Adrenal gland (tissue), 12 donors: Measurements from ENCODE around the gene SDHAF1. TPM values are rescaled to one million over a fixed set of nuclear protein-coding genes. Genes with fewer than 3 reads are reported as not detected.

Experiments
- DNase-seq, 7 donors: peaks; one replicate each; pipeline ENCODE4 v3.0.0-alpha.2; 2019 to 2020
- H3K27ac ChIP-seq, 5 donors: fragments of 200-600 bp; sonication (generic) in 4 of 5; 1 replicate in 3 of 5; 2 replicates in 2 of 5; pipeline versions ENCODE4 v1.5.1 to v1.8.0; 2016 to 2020; ENCODE audit warnings: mild to moderate bottlenecking in 1 of 5
- H3K27me3 ChIP-seq: fragments of 200-600 bp; 2 replicates; pipeline ENCODE4 v1.8.0; 2021
- H3K36me3 ChIP-seq, 2 donors: fragments of 200-600 bp; replicated peaks in 1 of 2; 1 replicate in 1 of 2; 2 replicates in 1 of 2; pipeline versions ENCODE4 v1.5.1 to v1.8.0; 2018 to 2022
- H3K4me1 ChIP-seq, 2 donors: fragments of 200-600 bp; replicated peaks in 1 of 2; 1 replicate in 1 of 2; 2 replicates in 1 of 2; pipeline versions ENCODE4 v1.5.1 to v1.8.0; 2018 to 2021
- H3K4me3 ChIP-seq, 4 donors: fragments of 200-600 bp; sonication (generic) in 3 of 4; one replicate each; pipeline ENCODE4 v1.5.1; 2016 to 2018
- H3K9me3 ChIP-seq, 3 donors: fragments of 200-600 bp; sonication (generic) in 1 of 3; replicated peaks in 1 of 3; 1 replicate in 2 of 3; 2 replicates in 1 of 3; pipeline versions ENCODE4 v1.5.1 to v1.8.0; 2016 to 2021
- POLR2A ChIP-seq, 2 donors: fragments of 450-650 bp; IDR thresholded peaks; one replicate each; pipeline ENCODE4 v1.6.1; 2017; ENCODE audit warnings: antibody characterized with exemption in 2 of 2, mild to moderate bottlenecking in 2 of 2, moderate library complexity in 1 of 2
- WGBS, 4 donors: extraction: QIAGEN DNeasy Blood & Tissue Kit in 2 of 4; methylation state at CpG; one replicate each; pipeline versions ENCODE4 v1.1.5 to v1.1.7; 2013 to 2017; 5-methylcytosine and 5-hydroxymethylcytosine counted together
- intact Hi-C, 2 donors: fragments of 100-400 bp; cut with DNase I; formaldehyde crosslinking; loops; one replicate each; pipeline versions ENCODE4 v1.14.1 to v1.15.0; 2022 to 2023
- polyA plus RNA-seq, 3 donors: library from polyadenylated mRNA; stranded (reverse); fragments of 200-250 nt in 2 of 3; fragments of 350-450 nt in 1 of 3; fragmentation: Illumina TruSeq in 1 of 3; extraction: RNeasy Lipid Tissue Mini Kit (QIAGEN cat#74804) in 1 of 3; gene quantifications; one replicate each; pipeline ENCODE4 v1.2.3, GENCODE V29; 2013 to 2014
- total RNA-seq, 9 donors: library from RNA; depleted of rRNA in 4 of 9; stranded (reverse); fragments of >200 nt in 4 of 9; fragments of 120-200 nt in 1 of 9; fragmentation: NEBNext Ultra II Directional in 1 of 9; extraction: Animal tissue kit (Norgen Biotek cat#: 25700) in 1 of 9; gene quantifications; one replicate each; pipeline versions ENCODE4 v1.1.0 to v1.2.4, GENCODE V29; 2013 to 2023
- TF ChIP-seq, protein P1 (sequence below), 6 experiments: fragments of 450-650 bp in 4 of 6; fragments of 200-600 bp in 2 of 6; sonication (generic) in 1 of 6; IDR thresholded peaks; 1 replicate in 5 of 6; 2 replicates in 1 of 6; pipeline versions ENCODE4 v1.5.1 to v1.8.0; 2016 to 2021; ENCODE audit warnings: antibody characterized with exemption in 6 of 6, mild to moderate bottlenecking in 2 of 6, moderate library complexity in 1 of 6
- donor health status: healthy with polysubstance abuse.
- donor health status: Bipolar disorder and iron deficiency.
- donor health status: DM: yes; HTN: yes; CAD: no.
- donor health status: DM: no; HTN: no; CAD: no.
- donor health status: DM: no; HTN: no; CAD: no.
- donor health status: DM: yes; HTN: yes; CAD: no.

Gene SDHAF1
- total and polyA plus RNA-seq, 12 donors, result 13.7 to 68.9 (median 23.3) TPM

GRCh38 chr19:35959968-35960320 is 35.0 kb upstream of the SDHAF1 start:
- no peaks in the 10 kb centered on the region for H3K9me3 ChIP-seq
- no peak overlapping the region for H3K4me3 ChIP-seq
- DNase-seq, result no peak
- peaks cover 0 to 8% of the 10 kb centered on the region in 2 donors for H3K4me1 ChIP-seq
- TF ChIP-seq, protein P1, sequence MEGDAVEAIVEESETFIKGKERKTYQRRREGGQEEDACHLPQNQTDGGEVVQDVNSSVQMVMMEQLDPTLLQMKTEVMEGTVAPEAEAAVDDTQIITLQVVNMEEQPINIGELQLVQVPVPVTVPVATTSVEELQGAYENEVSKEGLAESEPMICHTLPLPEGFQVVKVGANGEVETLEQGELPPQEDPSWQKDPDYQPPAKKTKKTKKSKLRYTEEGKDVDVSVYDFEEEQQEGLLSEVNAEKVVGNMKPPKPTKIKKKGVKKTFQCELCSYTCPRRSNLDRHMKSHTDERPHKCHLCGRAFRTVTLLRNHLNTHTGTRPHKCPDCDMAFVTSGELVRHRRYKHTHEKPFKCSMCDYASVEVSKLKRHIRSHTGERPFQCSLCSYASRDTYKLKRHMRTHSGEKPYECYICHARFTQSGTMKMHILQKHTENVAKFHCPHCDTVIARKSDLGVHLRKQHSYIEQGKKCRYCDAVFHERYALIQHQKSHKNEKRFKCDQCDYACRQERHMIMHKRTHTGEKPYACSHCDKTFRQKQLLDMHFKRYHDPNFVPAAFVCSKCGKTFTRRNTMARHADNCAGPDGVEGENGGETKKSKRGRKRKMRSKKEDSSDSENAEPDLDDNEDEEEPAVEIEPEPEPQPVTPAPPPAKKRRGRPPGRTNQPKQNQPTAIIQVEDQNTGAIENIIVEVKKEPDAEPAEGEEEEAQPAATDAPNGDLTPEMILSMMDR (IDR thresholded peaks at IDR 0.05), result no peak
- TF ChIP-seq POLR2A (IDR thresholded peaks at IDR 0.05), result no peak
- intact Hi-C loops, result no loop called here
- H3K27me3 ChIP-seq, result peaks cover 25% of the 10 kb centered on the region
- WGBS, 4 donors, result 17 to 44% (median 39%) methylated on average over 9 to 20 of the region's 20 CpGs
- no peak overlapping the region for H3K27ac ChIP-seq
- H3K36me3 ChIP-seq, result no peaks in the 10 kb centered on the region

- TF ChIP-seq POLR2A (IDR thresholded peaks at IDR 0.05), result no peak
- TF ChIP-seq, protein P1 (IDR thresholded peaks at IDR 0.05), result no peak
- WGBS, 4 donors, result 75 to 85% (median 81%) methylated on average over 7 of the region's 7 CpGs
- Histone ChIP-seq H3K27ac (no peak overlapping the region), H3K4me3 (no peak overlapping the region), H3K4me1 (peaks cover 0 to 8% of the 10 kb centered on the region in 2 donors), H3K27me3 (peaks cover 25% of the 10 kb centered on the region), H3K9me3 (no peaks in the 10 kb centered on the region), H3K36me3 (no peaks in the 10 kb centered on the region)
- intact Hi-C loops, result no loop called here
- no peak for DNase-seq
Observed at GRCh38 chr19:35960432-35960972, 34.5 kb upstream of the SDHAF1 start.

GRCh38 chr19:35963514-35963913 is 31.5 kb upstream of the SDHAF1 start:
- Histone ChIP-seq H3K9me3 (no peaks in the 10 kb centered on the region), H3K4me3 (no peak overlapping the region), H3K4me1 (peaks cover 0 to 8% of the 10 kb centered on the region in 2 donors), H3K27me3 (peaks cover 25% of the 10 kb centered on the region), H3K36me3 (no peaks in the 10 kb centered on the region), H3K27ac (no peak overlapping the region)
- WGBS, 4 donors, result 0 to 8% (median 5%) methylated on average over 3 to 9 of the region's 9 CpGs
- TF ChIP-seq POLR2A (IDR thresholded peaks at IDR 0.05), result no peak
- TF ChIP-seq, protein P1 (IDR thresholded peaks at IDR 0.05), result no peak
- peak in 6 of 7 donors; percentile 35 to 63 (median 54) for DNase-seq
- intact Hi-C loops, result no loop called here

DNA sequence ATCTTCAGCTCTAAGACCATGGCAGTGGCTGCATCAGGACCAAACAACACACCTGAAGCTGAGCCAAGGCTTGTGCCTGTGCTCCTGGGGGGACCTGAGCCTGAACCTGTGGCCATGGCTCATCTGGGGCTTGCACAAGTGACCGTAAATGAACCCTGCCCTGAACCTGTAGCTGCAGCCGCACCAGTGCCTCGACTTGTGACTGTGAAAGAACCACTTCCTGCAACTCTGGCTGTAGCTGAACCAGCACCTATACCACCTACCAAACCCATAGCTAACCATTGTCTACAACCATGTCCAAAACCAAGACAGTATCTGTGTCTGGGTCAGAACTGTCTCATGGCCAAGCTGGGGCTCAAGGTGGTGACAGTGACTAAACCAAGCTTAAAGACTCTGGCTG is 28.2 kb upstream of the SDHAF1 start:
- H3K36me3 ChIP-seq, result no peaks in the 10 kb centered on the region
- TF ChIP-seq, protein P1 (IDR thresholded peaks at IDR 0.05), result no peak
- no peak for TF ChIP-seq POLR2A (IDR thresholded peaks at IDR 0.05)
- H3K27me3 ChIP-seq, result no peaks in the 10 kb centered on the region
- H3K27ac ChIP-seq, result no peak overlapping the region
- intact Hi-C loops, result no loop called here
- no peak for DNase-seq
- no peaks in the 10 kb centered on the region for H3K9me3 ChIP-seq
- no peak overlapping the region for H3K4me3 ChIP-seq
- no peaks in the 10 kb centered on the region for H3K4me1 ChIP-seq
- WGBS, 4 donors, result 49 to 93% (median 64%) methylated on average over 3 of the region's 3 CpGs
